PFSK-1 (cell line): ENCODE measurements around the gene VRK3. TPM values are rescaled to one million over a fixed set of nuclear protein-coding genes. Genes with fewer than 3 reads are reported as not detected.

Source experiments
- FOXP2 ChIP-seq: optimal IDR thresholded peaks from 2 replicates; pipeline ENCODE3; 2011; ENCODE audit warnings: borderline replicate concordance, control low read depth, inconsistent platforms; ENCODE audit not compliant: insufficient read depth; ENCODE audit errors: extremely low read length, extremely low read depth
- POLR2AphosphoS5 ChIP-seq: IDR thresholded peaks from 2 replicates; pipeline ENCODE4 v1.6.1; 2012; ENCODE audit warnings: low read depth, mild to moderate bottlenecking, control low read depth, low read length, moderate library complexity
- SIN3A ChIP-seq: IDR thresholded peaks from 2 replicates; pipeline ENCODE4 v1.6.1; 2012; ENCODE audit warnings: mild to moderate bottlenecking, low read length, moderate library complexity, borderline replicate concordance; ENCODE audit not compliant: insufficient read depth
- TAF1 ChIP-seq: IDR thresholded peaks from 2 replicates; pipeline ENCODE4 v1.6.1; 2012; ENCODE audit warnings: low read length, control low read depth, borderline replicate concordance; ENCODE audit not compliant: insufficient read depth
- polyA plus RNA-seq: library from polyadenylated mRNA; unstranded; fragments of >200 nt; gene quantifications from one replicate; pipeline ENCODE4 v1.2.1, GENCODE V29; 2012; ENCODE audit warnings: low read depth, missing spikeins; ENCODE audit not compliant: insufficient read length
- TF ChIP-seq, protein P1 (sequence below), 2 experiments: IDR thresholded peaks; 2 replicates each; pipeline versions ENCODE4 v1.6.1 to v1.8.0; 2011 to 2012; ENCODE audit warnings: low read depth in 2 of 2, low read length in 2 of 2, control low read depth in 1 of 2, inconsistent platforms in 1 of 2, mild to moderate bottlenecking in 1 of 2, moderate library complexity in 1 of 2; ENCODE audit not compliant: insufficient read depth in 1 of 2

The VRK3 gene, protein sequence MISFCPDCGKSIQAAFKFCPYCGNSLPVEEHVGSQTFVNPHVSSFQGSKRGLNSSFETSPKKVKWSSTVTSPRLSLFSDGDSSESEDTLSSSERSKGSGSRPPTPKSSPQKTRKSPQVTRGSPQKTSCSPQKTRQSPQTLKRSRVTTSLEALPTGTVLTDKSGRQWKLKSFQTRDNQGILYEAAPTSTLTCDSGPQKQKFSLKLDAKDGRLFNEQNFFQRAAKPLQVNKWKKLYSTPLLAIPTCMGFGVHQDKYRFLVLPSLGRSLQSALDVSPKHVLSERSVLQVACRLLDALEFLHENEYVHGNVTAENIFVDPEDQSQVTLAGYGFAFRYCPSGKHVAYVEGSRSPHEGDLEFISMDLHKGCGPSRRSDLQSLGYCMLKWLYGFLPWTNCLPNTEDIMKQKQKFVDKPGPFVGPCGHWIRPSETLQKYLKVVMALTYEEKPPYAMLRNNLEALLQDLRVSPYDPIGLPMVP
- polyA plus RNA-seq, result 16.6 TPM

DNA sequence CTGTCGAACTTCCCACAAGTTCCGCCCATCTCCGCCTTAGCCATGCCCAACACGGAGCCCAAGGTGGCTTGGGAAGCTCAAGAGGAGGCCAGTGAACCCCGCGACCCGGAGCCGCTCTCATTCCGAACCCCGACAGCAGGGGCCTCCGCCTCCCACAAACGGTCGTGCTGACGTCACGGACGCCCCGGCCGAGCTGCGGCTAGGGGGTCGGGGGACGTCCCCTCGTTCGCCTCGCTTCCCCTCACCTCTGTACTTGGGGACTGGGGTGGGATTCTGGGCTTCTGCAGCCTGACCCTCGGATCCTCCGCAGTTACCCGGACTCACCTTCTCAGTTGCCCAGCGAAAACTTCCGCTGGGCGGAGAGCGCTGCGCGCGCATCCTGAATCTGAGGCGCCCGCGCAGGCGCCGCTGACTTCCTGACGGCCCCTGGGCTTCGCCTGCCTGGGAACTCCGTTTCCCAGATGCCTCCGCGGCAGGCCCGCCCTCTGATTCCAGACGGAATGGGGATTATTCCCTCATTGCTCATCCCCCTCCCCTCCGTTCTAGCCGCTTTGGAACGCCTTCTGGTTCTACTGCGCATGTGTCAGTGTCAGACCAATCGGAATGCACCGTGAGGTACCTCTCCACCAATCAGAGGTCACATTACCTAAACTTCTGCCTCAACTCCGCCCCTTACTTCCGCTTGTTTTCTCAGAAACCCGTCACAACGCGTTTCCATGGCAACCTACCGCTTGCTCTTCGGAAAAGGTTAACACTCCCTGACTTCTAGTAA, at the start of gene VRK3:
VRK3 (minus strand) TSS at position 351 of the 772 bp plus-strand sequence. CDS start 9,210 bp downstream, outside the sequence.
- TF ChIP-seq FOXP2 (no peak), POLR2AphosphoS5 (peak; percentile 64; the same call in 1 of the 2 replicates), SIN3A (no peak), TAF1 (no peak)
- TF ChIP-seq, protein P1, sequence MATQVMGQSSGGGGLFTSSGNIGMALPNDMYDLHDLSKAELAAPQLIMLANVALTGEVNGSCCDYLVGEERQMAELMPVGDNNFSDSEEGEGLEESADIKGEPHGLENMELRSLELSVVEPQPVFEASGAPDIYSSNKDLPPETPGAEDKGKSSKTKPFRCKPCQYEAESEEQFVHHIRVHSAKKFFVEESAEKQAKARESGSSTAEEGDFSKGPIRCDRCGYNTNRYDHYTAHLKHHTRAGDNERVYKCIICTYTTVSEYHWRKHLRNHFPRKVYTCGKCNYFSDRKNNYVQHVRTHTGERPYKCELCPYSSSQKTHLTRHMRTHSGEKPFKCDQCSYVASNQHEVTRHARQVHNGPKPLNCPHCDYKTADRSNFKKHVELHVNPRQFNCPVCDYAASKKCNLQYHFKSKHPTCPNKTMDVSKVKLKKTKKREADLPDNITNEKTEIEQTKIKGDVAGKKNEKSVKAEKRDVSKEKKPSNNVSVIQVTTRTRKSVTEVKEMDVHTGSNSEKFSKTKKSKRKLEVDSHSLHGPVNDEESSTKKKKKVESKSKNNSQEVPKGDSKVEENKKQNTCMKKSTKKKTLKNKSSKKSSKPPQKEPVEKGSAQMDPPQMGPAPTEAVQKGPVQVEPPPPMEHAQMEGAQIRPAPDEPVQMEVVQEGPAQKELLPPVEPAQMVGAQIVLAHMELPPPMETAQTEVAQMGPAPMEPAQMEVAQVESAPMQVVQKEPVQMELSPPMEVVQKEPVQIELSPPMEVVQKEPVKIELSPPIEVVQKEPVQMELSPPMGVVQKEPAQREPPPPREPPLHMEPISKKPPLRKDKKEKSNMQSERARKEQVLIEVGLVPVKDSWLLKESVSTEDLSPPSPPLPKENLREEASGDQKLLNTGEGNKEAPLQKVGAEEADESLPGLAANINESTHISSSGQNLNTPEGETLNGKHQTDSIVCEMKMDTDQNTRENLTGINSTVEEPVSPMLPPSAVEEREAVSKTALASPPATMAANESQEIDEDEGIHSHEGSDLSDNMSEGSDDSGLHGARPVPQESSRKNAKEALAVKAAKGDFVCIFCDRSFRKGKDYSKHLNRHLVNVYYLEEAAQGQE (IDR thresholded peaks at IDR 0.05; ENCODE audit: insufficient read depth in 1 of 2, low read depth in 2 of 2, low read length in 2 of 2), result 0 out of 4 replicates have a peak, but pooled peaks have one; percentile 2 to 13

DNA sequence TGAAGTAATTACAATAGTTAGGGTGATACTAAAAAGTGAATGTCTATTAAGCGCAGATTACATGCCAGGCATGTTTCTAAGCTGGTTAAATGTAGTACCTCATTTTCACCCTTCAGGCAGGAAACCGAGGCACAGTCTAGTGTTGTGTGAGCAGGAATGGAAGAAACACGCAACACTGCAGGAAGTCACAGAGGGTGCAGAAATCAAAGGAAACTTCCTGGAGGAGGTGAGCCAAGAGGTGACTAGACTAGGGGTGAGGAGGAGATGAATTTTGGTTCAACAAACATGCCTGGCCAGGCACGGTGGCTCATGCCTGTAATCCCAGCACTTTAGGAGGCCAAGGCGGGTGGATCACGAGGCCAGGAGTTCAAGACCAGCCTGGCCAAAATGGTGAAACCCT, 42.4 kb upstream of the VRK3 start:
- TF ChIP-seq FOXP2 (no peak), TAF1 (no peak), SIN3A (no peak), POLR2AphosphoS5 (no peak)
- TF ChIP-seq, protein P1 (IDR thresholded peaks at IDR 0.05; ENCODE audit: insufficient read depth in 1 of 2, low read depth in 2 of 2, low read length in 2 of 2), result no peak

DNA sequence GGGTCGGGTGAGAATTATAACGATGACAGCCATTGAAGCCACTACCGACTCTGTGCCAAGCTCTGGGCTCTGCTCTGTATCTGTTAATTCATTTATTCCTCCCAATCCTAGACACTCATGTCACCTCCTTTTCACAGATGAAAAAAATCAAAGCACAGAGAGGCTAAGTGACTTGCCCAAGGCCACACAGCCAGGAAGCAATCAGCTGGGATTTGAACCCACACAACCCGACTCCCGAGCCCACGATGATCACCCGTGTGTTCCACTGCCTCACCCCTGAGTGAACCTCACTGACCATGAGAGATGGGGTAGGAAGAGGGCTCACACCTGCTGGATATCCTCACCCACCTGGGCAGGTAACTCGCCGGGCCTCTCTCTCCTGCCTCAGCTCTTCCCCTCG, 40.8 kb upstream of the VRK3 start:
- TF ChIP-seq SIN3A, result no peak
- TF ChIP-seq FOXP2, result no peak
- TF ChIP-seq, protein P1 (IDR thresholded peaks at IDR 0.05; ENCODE audit: insufficient read depth in 1 of 2, low read depth in 2 of 2, low read length in 2 of 2), result no peak
- no peak for TF ChIP-seq TAF1
- no peak for TF ChIP-seq POLR2AphosphoS5

DNA sequence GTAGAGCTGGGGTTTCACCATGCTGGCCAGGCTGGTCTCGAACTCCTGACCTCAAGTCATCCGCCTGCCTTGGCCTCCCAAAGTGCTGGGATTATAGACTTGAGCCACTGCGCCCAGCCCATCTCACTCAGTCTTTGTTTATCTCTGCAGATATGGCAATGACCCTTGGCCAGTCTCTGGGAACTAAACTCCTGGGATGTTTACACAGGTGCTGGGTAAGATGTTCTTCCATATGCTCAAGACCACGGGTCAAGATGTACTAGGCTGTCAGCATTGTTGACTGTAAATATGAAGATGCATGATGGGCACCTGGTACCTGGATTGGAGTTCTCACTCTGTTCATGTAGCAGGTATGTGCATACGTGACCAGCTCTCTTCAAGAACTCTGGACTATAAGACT, 36.5 kb upstream of the VRK3 start:
- TF ChIP-seq, protein P1 (IDR thresholded peaks at IDR 0.05; ENCODE audit: insufficient read depth in 1 of 2, low read depth in 2 of 2, low read length in 2 of 2), result no peak
- no peak for TF ChIP-seq FOXP2
- no peak for TF ChIP-seq POLR2AphosphoS5
- no peak for TF ChIP-seq SIN3A
- TF ChIP-seq TAF1, result no peak
